Activated naive CD8-positive, alpha-beta T cell (primary cell): ENCODE data around the gene GXYLT2.

Experiments used
- H3K27ac Mint-ChIP-seq: one replicate; pipeline ENCODE4 v1.8.0; 2021; ENCODE audit warnings: mixed read lengths
- H3K27me3 Mint-ChIP-seq: one replicate; pipeline ENCODE4 v1.8.0; 2021; ENCODE audit warnings: mixed read lengths
- H3K36me3 Mint-ChIP-seq: one replicate; pipeline ENCODE4 v1.8.0; 2021; ENCODE audit warnings: mixed read lengths
- H3K4me1 Mint-ChIP-seq: one replicate; pipeline ENCODE4 v1.8.0; 2021; ENCODE audit warnings: low read depth, mixed read lengths
- H3K4me3 Mint-ChIP-seq: one replicate; pipeline ENCODE4 v1.8.0; 2021; ENCODE audit warnings: mild to moderate bottlenecking, mixed read lengths
- H3K9me3 Mint-ChIP-seq: one replicate; pipeline ENCODE4 v1.8.0; 2021; ENCODE audit warnings: low read depth, mixed read lengths

GXYLT2 gene

GRCh38 chr3:72887705-72888545 is at the start of gene GXYLT2:
TSS of gene GXYLT2 (plus strand) at chr3:72888046. CDS start at chr3:72888234, 188 bp downstream.
- H3K36me3 Mint-ChIP-seq, result peaks cover 4% of the 10 kb centered on the region
- H3K27ac Mint-ChIP-seq, result no peak within 1 kb of the TSS
- H3K27me3 Mint-ChIP-seq, result peaks cover 64% of the 10 kb centered on the region
- peaks cover 5% of the 10 kb centered on the region for H3K9me3 Mint-ChIP-seq
- peaks cover 24% of the 10 kb centered on the region for H3K4me1 Mint-ChIP-seq
- peak within 1 kb of the TSS; percentile 86 for H3K4me3 Mint-ChIP-seq

DNA sequence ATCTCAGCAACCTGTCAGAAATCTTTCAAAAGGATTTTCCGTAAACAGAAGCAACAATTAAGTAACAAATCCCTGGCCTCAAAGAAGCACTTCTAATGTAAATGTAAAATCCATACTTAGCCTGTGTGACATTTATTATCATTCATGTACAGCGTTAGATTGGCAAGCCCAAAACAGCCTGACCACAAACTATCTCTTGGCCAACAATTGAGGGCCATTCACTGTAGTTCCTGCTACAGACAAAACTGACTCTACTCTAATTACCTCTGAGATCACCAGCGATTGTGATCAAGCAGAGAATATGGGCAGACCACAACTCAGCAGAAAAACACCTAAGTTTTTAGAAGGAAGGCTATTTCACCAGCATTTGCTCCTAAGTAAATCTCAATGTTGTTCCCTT is 48.8 kb upstream of the GXYLT2 start:
- Mint-ChIP-seq H3K9me3 (no peaks in the 10 kb centered on the region), H3K36me3 (peaks cover 27% of the 10 kb centered on the region), H3K27ac (no peak overlapping the region), H3K4me3 (no peak overlapping the region), H3K27me3 (no peaks in the 10 kb centered on the region), H3K4me1 (peaks cover 9% of the 10 kb centered on the region)

DNA sequence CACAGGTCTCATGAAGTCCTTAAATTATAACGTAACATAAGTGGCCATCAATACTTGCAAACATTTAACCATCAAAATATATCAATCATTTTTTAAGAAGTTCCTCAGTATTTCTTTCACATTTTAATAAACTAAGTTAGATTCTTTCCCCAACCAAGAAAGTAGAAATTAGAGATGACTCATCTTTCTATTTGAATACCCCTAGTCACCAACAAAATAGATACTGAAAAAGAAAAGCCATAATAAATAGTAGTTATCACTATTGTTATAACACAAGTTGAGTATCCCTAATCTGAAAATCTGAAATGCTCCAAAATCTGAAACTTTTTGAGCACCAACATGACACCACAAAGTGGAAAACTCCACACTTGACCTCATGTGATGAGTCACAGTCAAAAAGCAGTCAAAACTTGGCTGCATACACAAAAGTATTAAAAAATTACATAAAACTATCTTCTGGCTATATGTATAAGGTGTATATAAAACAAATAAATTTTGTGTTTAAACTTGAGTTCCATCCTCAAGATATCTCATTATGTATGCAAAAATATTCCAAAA is 43.3 kb upstream of the GXYLT2 start:
- Mint-ChIP-seq H3K9me3 (no peaks in the 10 kb centered on the region), H3K27me3 (no peaks in the 10 kb centered on the region), H3K4me3 (peak overlapping the region; percentile 64), H3K27ac (peak overlapping the region; percentile 87), H3K4me1 (peaks cover 51% of the 10 kb centered on the region), H3K36me3 (peaks cover 13% of the 10 kb centered on the region)

GRCh38 chr3:72846166-72846565 is 41.7 kb upstream of the GXYLT2 start:
- Mint-ChIP-seq H3K27ac (no peak overlapping the region), H3K4me1 (peaks cover 56% of the 10 kb centered on the region), H3K36me3 (peaks cover 13% of the 10 kb centered on the region), H3K27me3 (no peaks in the 10 kb centered on the region), H3K9me3 (no peaks in the 10 kb centered on the region), H3K4me3 (peak overlapping the region; percentile 95)

GRCh38 chr3:72847282-72847681 is 40.6 kb upstream of the GXYLT2 start:
- Mint-ChIP-seq H3K27ac (peak overlapping the region; percentile 92), H3K4me1 (peaks cover 60% of the 10 kb centered on the region)

GRCh38 chr3:72847751-72848702 is 39.8 kb upstream of the GXYLT2 start, which contains the start of gene SHQ1:
TSS of gene SHQ1 (minus strand) at chr3:72848445. CDS start at chr3:72848340, 105 bp downstream.
- Mint-ChIP-seq H3K9me3 (no peaks in the 10 kb centered on the region), H3K27me3 (no peaks in the 10 kb centered on the region), H3K27ac (peak within 1 kb of the TSS; percentile 92), H3K4me3 (peak within 1 kb of the TSS; percentile 95), H3K4me1 (peaks cover 60% of the 10 kb centered on the region), H3K36me3 (peaks cover 4% of the 10 kb centered on the region)

More at GRCh38 chr3:72847282-72847681, 40.6 kb upstream of the GXYLT2 start:
- H3K36me3 Mint-ChIP-seq, result peaks cover 4% of the 10 kb centered on the region
- H3K9me3 Mint-ChIP-seq, result no peaks in the 10 kb centered on the region
- H3K4me3 Mint-ChIP-seq, result peak overlapping the region; percentile 95
- H3K27me3 Mint-ChIP-seq, result no peaks in the 10 kb centered on the region

GRCh38 chr3:72848703-72849081 is 39.2 kb upstream of the GXYLT2 start:
- Mint-ChIP-seq H3K4me3 (peak overlapping the region; percentile 95), H3K27ac (peak overlapping the region; percentile 92), H3K27me3 (no peaks in the 10 kb centered on the region), H3K4me1 (peaks cover 57% of the 10 kb centered on the region), H3K9me3 (no peaks in the 10 kb centered on the region), H3K36me3 (peaks cover 4% of the 10 kb centered on the region)

- H3K27ac Mint-ChIP-seq, result no peak overlapping the region
- H3K4me3 Mint-ChIP-seq, result no peak overlapping the region
- H3K4me1 Mint-ChIP-seq, result peaks cover 6% of the 10 kb centered on the region
- H3K36me3 Mint-ChIP-seq, result no peaks in the 10 kb centered on the region
- H3K9me3 Mint-ChIP-seq, result no peaks in the 10 kb centered on the region
- peaks cover 4% of the 10 kb centered on the region for H3K27me3 Mint-ChIP-seq
Measured at GRCh38 chr3:72855001-72855400, 32.8 kb upstream of the GXYLT2 start.

DNA sequence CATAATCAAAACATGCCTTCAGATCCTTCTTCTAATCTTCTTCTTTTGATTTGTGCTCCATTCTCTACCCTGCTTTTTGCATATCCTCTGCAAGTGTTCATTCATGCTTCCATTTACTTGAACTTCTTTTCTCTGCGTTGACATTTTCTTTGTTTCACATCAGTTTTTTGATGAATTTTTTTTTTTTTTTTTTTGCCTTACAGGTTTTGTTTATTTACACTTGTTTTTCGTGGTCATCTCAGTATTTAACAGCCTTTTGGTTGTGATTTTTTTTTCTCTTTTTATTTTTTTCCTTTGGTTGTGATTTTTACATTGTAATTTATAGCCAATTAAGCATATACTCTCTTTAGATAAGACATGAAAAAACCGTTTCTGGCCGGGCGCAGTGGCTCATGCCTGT is 27.8 kb upstream of the GXYLT2 start:
- H3K4me3 Mint-ChIP-seq, result no peak overlapping the region
- no peaks in the 10 kb centered on the region for H3K9me3 Mint-ChIP-seq
- H3K27ac Mint-ChIP-seq, result no peak overlapping the region
- peaks cover 1% of the 10 kb centered on the region for H3K27me3 Mint-ChIP-seq
- H3K4me1 Mint-ChIP-seq, result no peaks in the 10 kb centered on the region
- no peaks in the 10 kb centered on the region for H3K36me3 Mint-ChIP-seq

DNA sequence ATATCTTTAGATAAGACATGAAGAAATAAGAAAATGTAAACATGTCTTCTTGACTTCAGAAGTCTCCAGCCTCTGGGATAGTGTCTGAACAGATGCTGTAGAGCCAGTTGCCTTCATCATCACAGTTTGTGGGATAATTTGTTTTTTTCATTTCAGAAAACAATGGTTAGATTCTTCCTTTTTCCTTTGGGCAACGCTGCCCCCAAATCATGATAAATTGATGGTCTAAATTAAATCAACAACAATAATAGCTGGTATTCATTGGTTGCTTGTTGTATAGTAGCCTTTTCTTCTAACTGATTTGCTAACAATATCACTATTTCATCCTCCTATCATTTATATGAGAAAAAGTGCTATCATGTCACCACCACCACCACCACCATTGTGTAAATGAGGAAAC is 27.0 kb upstream of the GXYLT2 start:
- no peaks in the 10 kb centered on the region for H3K36me3 Mint-ChIP-seq
- H3K9me3 Mint-ChIP-seq, result no peaks in the 10 kb centered on the region
- H3K4me1 Mint-ChIP-seq, result no peaks in the 10 kb centered on the region
- H3K27ac Mint-ChIP-seq, result no peak overlapping the region
- no peak overlapping the region for H3K4me3 Mint-ChIP-seq
- H3K27me3 Mint-ChIP-seq, result no peaks in the 10 kb centered on the region

DNA sequence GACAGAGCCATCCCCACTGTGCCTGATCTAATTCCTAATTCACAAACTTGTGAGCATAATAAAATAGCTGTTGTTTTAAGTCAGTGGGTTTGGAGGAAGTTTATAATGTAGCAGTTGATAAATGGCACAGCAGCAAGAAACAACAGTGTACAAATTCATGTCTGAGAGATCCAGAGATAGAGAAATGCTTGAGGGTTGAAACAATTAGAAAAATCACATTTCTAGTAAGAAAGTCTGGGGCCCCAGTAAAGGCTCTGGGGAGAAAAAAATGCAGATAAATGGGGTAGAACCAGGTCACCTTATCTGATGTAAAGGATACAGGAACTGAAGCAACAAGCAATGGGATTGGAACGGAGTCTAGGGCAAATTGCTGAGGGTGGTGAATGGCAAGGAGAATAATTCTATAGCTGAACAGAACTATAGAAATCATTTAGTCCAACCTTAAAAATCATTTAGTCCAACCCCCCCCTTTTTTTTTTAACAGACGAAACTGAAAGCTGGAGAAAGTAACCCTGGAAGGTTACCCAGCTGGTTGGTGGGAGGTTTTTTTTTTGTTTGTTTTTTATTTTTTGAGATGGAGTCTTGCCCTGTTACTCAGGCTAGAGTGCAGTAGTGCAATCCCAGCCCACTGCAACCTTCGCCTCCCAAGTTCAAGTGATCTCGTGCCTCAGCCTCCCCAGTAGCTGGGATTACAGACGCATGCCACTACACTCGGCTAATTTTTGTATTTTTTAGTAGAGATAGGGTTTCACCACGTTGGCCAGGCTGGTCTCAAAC is 25.3 kb upstream of the GXYLT2 start:
- H3K4me1 Mint-ChIP-seq, result no peaks in the 10 kb centered on the region
- no peaks in the 10 kb centered on the region for H3K9me3 Mint-ChIP-seq
- H3K4me3 Mint-ChIP-seq, result no peak overlapping the region
- H3K27me3 Mint-ChIP-seq, result no peaks in the 10 kb centered on the region
- no peak overlapping the region for H3K27ac Mint-ChIP-seq
- no peaks in the 10 kb centered on the region for H3K36me3 Mint-ChIP-seq

GRCh38 chr3:72872183-72872582 is 15.7 kb upstream of the GXYLT2 start:
- no peaks in the 10 kb centered on the region for H3K36me3 Mint-ChIP-seq
- no peak overlapping the region for H3K27ac Mint-ChIP-seq
- no peaks in the 10 kb centered on the region for H3K4me1 Mint-ChIP-seq
- H3K9me3 Mint-ChIP-seq, result no peaks in the 10 kb centered on the region
- H3K4me3 Mint-ChIP-seq, result no peak overlapping the region
- peaks cover 3% of the 10 kb centered on the region for H3K27me3 Mint-ChIP-seq

DNA sequence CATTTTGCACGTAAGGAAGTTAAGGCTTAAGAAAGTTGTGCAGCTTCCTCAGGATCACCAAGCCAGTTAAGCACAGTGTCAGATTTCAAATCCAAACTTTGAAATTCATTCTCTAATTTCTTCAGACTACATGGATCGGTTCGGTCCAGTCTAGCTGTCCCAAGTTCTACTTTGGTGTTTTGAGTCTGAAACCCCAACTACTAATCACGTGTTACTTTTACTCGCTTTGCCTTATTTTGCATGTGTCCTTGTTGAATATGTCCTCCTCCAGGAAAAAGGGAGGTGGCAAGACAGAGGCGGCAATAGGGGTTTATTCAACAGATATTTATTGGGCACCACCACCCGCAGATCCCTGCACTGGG is 522 bp upstream of the GXYLT2 start:
- Mint-ChIP-seq H3K27ac (no peak overlapping the region), H3K27me3 (peaks cover 64% of the 10 kb centered on the region), H3K36me3 (peaks cover 4% of the 10 kb centered on the region), H3K4me3 (peak overlapping the region; percentile 86), H3K4me1 (peaks cover 22% of the 10 kb centered on the region), H3K9me3 (peaks cover 5% of the 10 kb centered on the region)

GRCh38 chr3:72888546-72889309 is 882 bp downstream of the GXYLT2 start:
- H3K36me3 Mint-ChIP-seq, result peaks cover 3% of the 10 kb centered on the region
- no peaks in the 10 kb centered on the region for H3K9me3 Mint-ChIP-seq
- H3K27ac Mint-ChIP-seq, result no peak overlapping the region
- H3K4me3 Mint-ChIP-seq, result peak overlapping the region; percentile 66
- H3K4me1 Mint-ChIP-seq, result peaks cover 24% of the 10 kb centered on the region
- peaks cover 65% of the 10 kb centered on the region for H3K27me3 Mint-ChIP-seq
